Heart left ventricle (tissue), 13 donors: ENCODE data around the gene PGM2.

Source experiments
- CTCF ChIP-seq, 12 donors: fragments of 200-600 bp; sonication (generic) in 4 of 12; IDR thresholded peaks; one replicate each; pipeline versions ENCODE4 v1.5.0 to v1.8.0; 2018 to 2022; ENCODE audit warnings: antibody characterized with exemption in 12 of 12, mild to moderate bottlenecking in 5 of 12
- POLR2A ChIP-seq, 2 donors: fragments of 450-650 bp; IDR thresholded peaks; one replicate each; pipeline ENCODE4 v1.6.1; 2017; ENCODE audit warnings: antibody characterized with exemption in 2 of 2, mild to moderate bottlenecking in 2 of 2, moderate library complexity in 2 of 2
- donor health status: ischemic (EF 13 %, LVEDD 7.1; RV severe dilation, severe dysfunction).
- donor health status: DM: no; HTN: yes; CAD: no.
- donor health status: DM: no; HTN: no; CAD: no.
- donor health status: ischemic (EF 25% LVEDD 6.9; RV normal size, moderate dysfunction).
- donor health status: ischemic (EF 25% LVEDD 5.7; RV mildly dilated, moderate dysfunction).
- donor health status: ischemic (EF 35%, LVEDD 5.7; RV mildly dilated, moderate dysfunction).
- donor health status: nonischemic (EF 11% LVEDD 7.7; RV severe dilation, severe dysfunction).
- donor health status: DM: yes; HTN: yes; CAD: no.
- donor health status: PGD.
- donor health status: ischemic (EF 29% LVEDD 5.4; RV normal size, mild dysfunction).
- donor health status: nonischemic (EF 23%, LVEDD 6.1; RV moderate dilation, normal function).

DNA sequence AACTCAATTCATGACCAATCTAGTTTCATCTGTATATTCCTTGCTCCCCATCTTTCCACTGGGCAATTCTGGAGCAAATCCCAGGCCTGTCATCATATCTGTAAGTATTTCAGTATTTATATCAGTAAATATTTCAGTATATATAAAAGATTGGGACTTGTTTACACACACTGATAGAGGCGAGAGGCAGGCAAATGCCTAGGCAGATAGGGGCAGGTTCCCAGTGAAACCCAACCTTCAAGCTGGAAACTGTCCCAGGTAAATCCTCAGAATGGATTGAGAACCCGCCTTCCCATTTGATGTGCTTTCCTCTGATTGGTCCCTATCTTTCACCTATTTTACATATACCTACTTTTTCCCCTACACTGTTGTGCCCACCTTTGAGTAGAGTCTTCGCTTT lies 40.6 kb downstream of the PGM2 start:
- TF ChIP-seq CTCF (IDR thresholded peaks at IDR 0.05) (no peak), POLR2A (IDR thresholded peaks at IDR 0.05) (no peak)
